OCI-LY3 (cell line): ENCODE measurements around the gene OR10AD1.
"Not testable (repeated sequence)": the region's sequence is repeated elsewhere in the genome, so short reads cannot be mapped to it uniquely, and the experiment has no call there.

Experiments
- H2AFZ ChIP-seq: fragments of 200-600, 300-600 bp; shearing (Covaris generic); 2 replicates; pipeline ENCODE4 v1.6.0; 2014; ENCODE audit warnings: antibody characterized with exemption, low read depth, low read length
- H3K27ac ChIP-seq: fragments of 200-600, 300-600 bp; sonication (generic); 2 replicates; pipeline ENCODE4 v1.5.1; 2014; ENCODE audit warnings: mild to moderate bottlenecking, low read length, moderate library complexity, mixed read lengths
- H3K27me3 ChIP-seq: fragments of 200-600, 300-600 bp; sonication (generic); 2 replicates; pipeline ENCODE4 v1.6.1; 2014; ENCODE audit warnings: low read depth, low read length, mixed read lengths
- H3K36me3 ChIP-seq: fragments of 200-600, 300-600 bp; sonication (generic); replicated peaks from 2 replicates; pipeline ENCODE3; 2014; ENCODE audit warnings: low read depth, low read length, mixed read lengths
- H3K4me1 ChIP-seq: fragments of 300-600, 200-600 bp; sonication (generic); 2 replicates; pipeline ENCODE4 v1.6.1; 2014; ENCODE audit warnings: low read length, mixed read lengths
- H3K4me2 ChIP-seq: fragments of 200-600, 300-600 bp; sonication (generic); 2 replicates; pipeline ENCODE4 v1.6.1; 2014; ENCODE audit warnings: low read length, mixed read lengths
- H3K4me3 ChIP-seq: fragments of 300-600, 200-600 bp; sonication (generic); 2 replicates; pipeline ENCODE4 v1.5.1; 2014; ENCODE audit warnings: antibody characterized with exemption, mild to moderate bottlenecking, low read length, moderate library complexity
- H3K79me2 ChIP-seq: fragments of 300-600, 200-600 bp; shearing (Covaris generic); 2 replicates; pipeline ENCODE4 v1.6.1; 2014; ENCODE audit warnings: mild to moderate bottlenecking, low read length, mixed read lengths
- H3K9ac ChIP-seq: fragments of 300-600, 200-600 bp; shearing (Covaris generic); 2 replicates; pipeline ENCODE4 v1.6.0; 2014; ENCODE audit warnings: mild to moderate bottlenecking, low read length, moderate library complexity
- H3K9me3 ChIP-seq: fragments of 200-600, 300-600 bp; shearing (Covaris generic); 2 replicates; pipeline ENCODE4 v1.6.1; 2014; ENCODE audit warnings: low read length, mixed read lengths; ENCODE audit not compliant: insufficient read depth
- H4K20me1 ChIP-seq: fragments of 200-600, 300-600 bp; sonication (generic); 2 replicates; pipeline ENCODE4 v1.6.1; 2016; ENCODE audit warnings: low read length, mixed read lengths; ENCODE audit not compliant: insufficient read depth
- EZH2phosphoT487 ChIP-seq: fragments of 200-600 bp; shearing (Covaris generic); IDR thresholded peaks from 2 replicates; pipeline ENCODE4 v1.6.1; 2018; ENCODE audit warnings: antibody characterized with exemption, mixed run types, low read depth
- TF ChIP-seq, protein P1 (sequence below): fragments of 200-600, 300-600 bp; sonication (generic); IDR thresholded peaks from 2 replicates; pipeline ENCODE4 v1.5.1; 2014; ENCODE audit warnings: antibody characterized with exemption, low read length, low read depth

Gene OR10AD1, protein sequence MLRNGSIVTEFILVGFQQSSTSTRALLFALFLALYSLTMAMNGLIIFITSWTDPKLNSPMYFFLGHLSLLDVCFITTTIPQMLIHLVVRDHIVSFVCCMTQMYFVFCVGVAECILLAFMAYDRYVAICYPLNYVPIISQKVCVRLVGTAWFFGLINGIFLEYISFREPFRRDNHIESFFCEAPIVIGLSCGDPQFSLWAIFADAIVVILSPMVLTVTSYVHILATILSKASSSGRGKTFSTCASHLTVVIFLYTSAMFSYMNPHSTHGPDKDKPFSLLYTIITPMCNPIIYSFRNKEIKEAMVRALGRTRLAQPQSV

DNA sequence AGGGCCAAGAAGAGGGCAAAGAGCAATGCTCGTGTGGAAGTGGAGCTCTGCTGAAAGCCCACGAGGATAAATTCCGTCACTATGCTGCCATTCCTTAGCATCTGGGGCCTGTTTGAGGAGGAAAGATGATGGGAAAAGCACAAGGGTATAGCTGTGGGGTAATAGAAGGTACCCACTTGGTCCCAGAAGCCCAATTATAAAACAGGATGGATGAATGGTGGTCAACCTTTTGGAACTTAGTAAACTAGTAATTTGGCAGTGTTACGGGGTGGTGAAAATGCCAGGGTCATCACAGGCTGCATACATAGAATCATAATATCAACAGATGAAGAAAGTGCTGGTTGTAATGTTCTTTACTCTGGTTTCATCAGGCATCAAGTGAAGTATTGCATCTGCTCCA is at the start of gene OR10AD1:
TSS of gene OR10AD1 (minus strand) at position 101 of the 400 bp plus-strand sequence. CDS start at position 101, 0 bp downstream.
- Histone ChIP-seq H3K4me2 (no peak within 1 kb of the TSS), H3K4me3 (no peak within 1 kb of the TSS), H3K79me2 (peaks cover 6% of the 10 kb centered on the region; the same call in 1 of the 2 replicates), H3K27ac (no peak within 1 kb of the TSS), H3K4me1 (peaks cover 6% of the 10 kb centered on the region; the same call in 1 of the 2 replicates), H3K36me3 (no peaks in the 10 kb centered on the region), H3K27me3 (no peaks in the 10 kb centered on the region), H4K20me1 (no peaks in the 10 kb centered on the region), H3K9ac (no peak within 1 kb of the TSS), H2AFZ (no peak within 1 kb of the TSS), H3K9me3 (no peaks in the 10 kb centered on the region)
- TF ChIP-seq, protein P1, sequence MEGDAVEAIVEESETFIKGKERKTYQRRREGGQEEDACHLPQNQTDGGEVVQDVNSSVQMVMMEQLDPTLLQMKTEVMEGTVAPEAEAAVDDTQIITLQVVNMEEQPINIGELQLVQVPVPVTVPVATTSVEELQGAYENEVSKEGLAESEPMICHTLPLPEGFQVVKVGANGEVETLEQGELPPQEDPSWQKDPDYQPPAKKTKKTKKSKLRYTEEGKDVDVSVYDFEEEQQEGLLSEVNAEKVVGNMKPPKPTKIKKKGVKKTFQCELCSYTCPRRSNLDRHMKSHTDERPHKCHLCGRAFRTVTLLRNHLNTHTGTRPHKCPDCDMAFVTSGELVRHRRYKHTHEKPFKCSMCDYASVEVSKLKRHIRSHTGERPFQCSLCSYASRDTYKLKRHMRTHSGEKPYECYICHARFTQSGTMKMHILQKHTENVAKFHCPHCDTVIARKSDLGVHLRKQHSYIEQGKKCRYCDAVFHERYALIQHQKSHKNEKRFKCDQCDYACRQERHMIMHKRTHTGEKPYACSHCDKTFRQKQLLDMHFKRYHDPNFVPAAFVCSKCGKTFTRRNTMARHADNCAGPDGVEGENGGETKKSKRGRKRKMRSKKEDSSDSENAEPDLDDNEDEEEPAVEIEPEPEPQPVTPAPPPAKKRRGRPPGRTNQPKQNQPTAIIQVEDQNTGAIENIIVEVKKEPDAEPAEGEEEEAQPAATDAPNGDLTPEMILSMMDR = no peak
- no peak for TF ChIP-seq EZH2phosphoT487

DNA sequence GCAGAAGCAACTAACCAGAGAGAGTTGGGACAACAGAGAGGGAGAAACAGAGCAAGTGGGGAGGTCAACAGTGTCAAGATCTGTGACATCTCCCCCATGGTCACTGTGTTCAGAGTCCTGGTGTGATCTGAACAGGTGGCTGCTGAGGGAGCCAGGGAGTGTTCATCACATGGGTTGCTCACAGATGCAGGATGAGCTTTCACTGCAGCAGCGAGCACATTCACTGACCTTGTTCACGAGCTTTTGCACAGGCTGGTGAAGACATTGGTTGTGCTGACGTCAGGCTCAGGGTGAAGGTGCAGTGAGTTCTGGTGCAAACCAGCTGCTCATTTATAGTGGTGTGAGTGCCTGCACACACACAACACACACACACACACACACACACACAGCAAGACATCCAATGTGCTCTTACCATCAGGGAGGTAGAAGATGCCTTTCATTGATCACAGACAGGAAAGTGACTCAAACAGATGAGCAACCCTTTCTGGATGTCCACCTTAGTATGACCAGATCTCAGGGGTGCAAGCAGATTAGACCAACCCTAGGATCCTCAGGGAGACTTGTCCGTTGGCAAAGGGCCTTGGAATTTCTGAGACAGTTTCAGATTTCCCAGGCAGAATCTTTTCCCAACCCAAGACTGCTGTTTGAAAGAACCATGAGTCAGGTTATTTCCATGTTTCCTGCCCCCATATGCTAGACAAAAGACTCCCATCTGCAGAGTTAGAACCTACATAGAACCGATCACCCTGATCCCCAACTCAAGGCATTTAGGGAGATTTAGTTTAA is 44.3 kb upstream of the OR10AD1 start:
- Histone ChIP-seq H3K4me2 (no peak overlapping the region), H2AFZ (no peak overlapping the region)

DNA sequence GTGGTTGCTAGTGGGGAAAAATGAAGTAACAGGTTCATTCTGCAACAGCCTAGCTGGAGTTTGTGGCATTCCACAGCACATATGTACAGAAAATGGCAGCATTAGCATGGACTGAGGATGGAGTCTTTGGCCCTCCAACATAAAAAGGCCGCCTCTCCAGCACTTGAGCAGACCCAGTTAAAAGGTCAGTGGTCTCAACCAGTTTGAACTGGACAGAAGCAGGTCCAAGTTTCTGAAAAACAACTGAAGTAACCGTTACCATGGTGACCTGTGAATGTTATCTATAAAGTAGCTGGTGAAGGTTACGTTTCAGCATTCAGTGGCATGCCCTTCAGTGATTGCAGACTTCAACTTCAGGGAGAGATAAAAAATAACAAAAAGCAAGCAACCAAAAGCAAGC is 34.1 kb upstream of the OR10AD1 start:
- Histone ChIP-seq H3K27ac (no peak overlapping the region), H3K27me3 (no peaks in the 10 kb centered on the region), H4K20me1 (no peaks in the 10 kb centered on the region), H3K4me3 (no peak overlapping the region), H3K4me1 (no peaks in the 10 kb centered on the region), H3K36me3 (no peaks in the 10 kb centered on the region), H3K4me2 (no peak overlapping the region), H2AFZ (no peak overlapping the region), H3K9ac (no peak overlapping the region), H3K79me2 (no peaks in the 10 kb centered on the region), H3K9me3 (peaks cover 5% of the 10 kb centered on the region; the same call in 1 of the 2 replicates)
- no peak for TF ChIP-seq EZH2phosphoT487
- TF ChIP-seq, protein P1 = no peak

More for the DNA sequence above, 44.3 kb upstream of the OR10AD1 start:
- TF ChIP-seq EZH2phosphoT487 = no peak
- TF ChIP-seq, protein P1 = no peak
- Histone ChIP-seq H3K4me3 (no peak overlapping the region), H3K4me1 (no peaks in the 10 kb centered on the region), H4K20me1 (no peaks in the 10 kb centered on the region), H3K27me3 (peaks cover 7% of the 10 kb centered on the region; the same call in 1 of the 2 replicates), H3K27ac (no peak overlapping the region), H3K9ac (no peak overlapping the region), H3K79me2 (no peaks in the 10 kb centered on the region), H3K36me3 (no peaks in the 10 kb centered on the region), H3K9me3 (no peaks in the 10 kb centered on the region)

DNA sequence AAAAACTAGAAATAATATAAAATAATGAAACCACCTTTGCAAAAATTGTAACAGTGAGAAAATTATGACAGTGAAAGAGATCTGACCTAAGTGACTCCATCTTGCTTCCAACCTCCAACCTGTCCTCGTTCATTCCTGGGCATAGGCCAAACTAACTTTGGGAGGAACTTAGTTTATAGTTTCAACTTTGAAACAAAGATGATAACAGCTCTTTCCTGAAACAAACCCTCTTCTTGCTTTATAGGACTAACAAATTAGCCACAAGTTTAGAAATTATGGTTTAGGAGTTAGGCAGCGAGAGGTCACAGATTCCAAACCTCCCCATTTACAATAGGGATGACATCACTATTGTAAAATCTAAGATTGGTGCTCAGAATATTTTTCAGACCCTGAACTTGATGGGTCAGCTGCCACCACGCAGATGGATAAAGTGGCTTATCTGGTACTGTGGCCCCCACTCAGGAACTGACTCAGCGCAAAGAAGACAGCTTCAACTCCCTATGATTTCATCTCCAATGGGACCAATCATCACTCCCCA is 32.8 kb upstream of the OR10AD1 start:
- Histone ChIP-seq H3K4me3 (no peak overlapping the region), H4K20me1 (no peaks in the 10 kb centered on the region), H3K79me2 (no peaks in the 10 kb centered on the region), H3K4me1 (no peaks in the 10 kb centered on the region), H2AFZ (no peak overlapping the region), H3K9me3 (no peaks in the 10 kb centered on the region), H3K9ac (no peak overlapping the region), H3K36me3 (no peaks in the 10 kb centered on the region), H3K4me2 (no peak overlapping the region), H3K27ac (no peak overlapping the region), H3K27me3 (no peaks in the 10 kb centered on the region)
- TF ChIP-seq EZH2phosphoT487 = no peak
- TF ChIP-seq, protein P1 = no peak

DNA sequence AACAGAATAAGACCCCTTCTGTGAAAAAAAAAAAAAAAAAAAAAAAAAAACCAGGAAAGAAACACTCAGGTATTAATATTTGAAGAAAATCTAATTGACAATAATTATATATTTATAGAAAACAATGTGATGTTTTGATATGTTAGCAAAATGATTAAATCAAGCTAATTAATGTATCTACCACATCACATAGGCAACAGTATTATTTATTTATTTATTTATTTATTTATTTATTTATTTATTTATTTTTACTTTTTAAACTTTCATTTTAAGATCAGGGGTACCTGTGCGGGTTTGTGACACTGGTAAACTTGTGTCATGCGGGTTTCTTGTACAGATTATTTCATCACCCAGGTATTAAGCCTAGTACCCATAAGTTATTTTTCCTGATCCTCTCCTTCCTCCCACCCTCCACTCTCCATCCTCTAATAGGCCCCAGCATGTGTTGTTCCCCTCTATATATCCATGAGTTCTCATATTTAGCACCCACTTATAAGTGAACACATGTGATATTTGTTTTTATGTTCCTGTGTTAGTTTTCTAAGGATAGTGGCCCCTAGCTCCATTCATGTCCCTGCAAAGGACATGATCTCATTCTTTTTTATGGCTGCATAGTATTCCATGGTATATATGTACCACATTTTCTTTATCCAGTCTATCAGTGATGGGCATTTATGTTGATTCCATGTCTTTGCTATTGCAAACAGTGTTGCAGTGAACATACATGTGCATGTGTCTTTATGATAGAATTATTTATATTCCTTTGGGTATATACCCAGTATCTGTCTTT is 28.3 kb upstream of the OR10AD1 start:
- H2AFZ ChIP-seq, H3K9me3 ChIP-seq: not testable (repeated sequence)

More for the DNA sequence above, 28.3 kb upstream of the OR10AD1 start:
- H3K27me3 ChIP-seq, H3K27ac ChIP-seq, H3K4me1 ChIP-seq, H3K4me2 ChIP-seq, H4K20me1 ChIP-seq, H3K4me3 ChIP-seq, H3K36me3 ChIP-seq, H3K9ac ChIP-seq, H3K79me2 ChIP-seq: not testable (repeated sequence)
